Stomach (tissue), 9 donors: Measurements from ENCODE around the gene KRTAP26-1. TPM values are rescaled to one million over a fixed set of nuclear protein-coding genes. Genes with fewer than 3 reads are reported as not detected.

Source experiments
- DNase-seq, 2 donors: peaks; one replicate each; pipeline versions ENCODE4 v3.0.0 to v3.0.0-alpha.2; 2013 to 2019
- H3K27ac ChIP-seq, 5 donors: fragments of 200-600 bp in 4 of 5; sonication (generic) in 4 of 5; one replicate each; pipeline ENCODE4 v1.5.1; 2013 to 2019; ENCODE audit warnings: mild to moderate bottlenecking in 1 of 5, moderate library complexity in 1 of 5
- H3K27me3 ChIP-seq, 3 donors: fragments of 200-600 bp; sonication (generic); one replicate each; pipeline ENCODE4 v1.5.1; 2017 to 2019; ENCODE audit warnings: mixed run types in 1 of 3
- H3K36me3 ChIP-seq, 4 donors: fragments of 200-600 bp; sonication (generic); 1 replicate in 3 of 4; 2 replicates in 1 of 4; pipeline ENCODE4 v1.5.1; 2016 to 2019
- H3K4me1 ChIP-seq, 4 donors: fragments of 200-600 bp; sonication (generic); one replicate each; pipeline ENCODE4 v1.5.1; 2016 to 2019
- H3K4me3 ChIP-seq, 4 donors: fragments of 200-600 bp; sonication (generic) in 3 of 4; one replicate each; pipeline ENCODE4 v1.5.1; 2016 to 2019; ENCODE audit warnings: mild to moderate bottlenecking in 1 of 4
- H3K9me3 ChIP-seq, 4 donors: fragments of 200-600 bp; sonication (generic); one replicate each; pipeline ENCODE4 v1.5.1; 2016 to 2019
- EP300 ChIP-seq: sonication (generic); formaldehyde crosslinking; IDR thresholded peaks from one replicate; pipeline ENCODE4 v1.6.1; 2017; ENCODE audit warnings: antibody characterized with exemption
- POLR2A ChIP-seq, 4 donors: fragments of 450-650 bp; IDR thresholded peaks; one replicate each; pipeline ENCODE4 v1.6.1; 2016; ENCODE audit warnings: antibody characterized with exemption in 4 of 4, control low read depth in 2 of 4, mild to moderate bottlenecking in 1 of 4, moderate library complexity in 1 of 4
- POLR2AphosphoS5 ChIP-seq, 3 donors: sonication (generic); formaldehyde crosslinking; IDR thresholded peaks; one replicate each; pipeline ENCODE4 v1.6.1; 2016; ENCODE audit warnings: antibody characterized with exemption in 3 of 3
- WGBS, 5 donors: extraction: QIAGEN DNeasy Blood & Tissue Kit in 3 of 5; methylation state at CpG; one replicate each; pipeline versions ENCODE4 v1.1.5 to v1.1.7; 2013 to 2018; 5-methylcytosine and 5-hydroxymethylcytosine counted together
- intact Hi-C: fragments of 100-400 bp; cut with DNase I; formaldehyde crosslinking; loops from one replicate; pipeline ENCODE4 v1.15.1; 2023; ENCODE audit warnings: low total_unique reads
- polyA plus RNA-seq, 3 donors: library from polyadenylated mRNA; stranded (reverse); fragments of 200-250 nt; gene quantifications; one replicate each; pipeline ENCODE4 v1.2.3, GENCODE V29; 2013
- total RNA-seq, 5 donors: library from RNA; depleted of rRNA; stranded (reverse); fragments of >200 nt; gene quantifications; one replicate each; pipeline versions ENCODE4 v1.1.0 to v1.2.3, GENCODE V29; 2014 to 2016
- TF ChIP-seq, protein P1 (sequence below), 7 experiments: fragments of 450-650 bp in 4 of 7; fragments of 200-600 bp in 3 of 7; sonication (generic) in 3 of 7; IDR thresholded peaks; one replicate each; pipeline ENCODE4 v1.5.1; 2016 to 2019; ENCODE audit warnings: antibody characterized with exemption in 7 of 7, control low read depth in 2 of 7, mild to moderate bottlenecking in 1 of 7
- donor health status: healthy with polysubstance abuse.
- donor health status: Bipolar disorder and iron deficiency.
- donor health status: healthy.

The KRTAP26-1 gene
- total and polyA plus RNA-seq, 8 donors = not detected

DNA sequence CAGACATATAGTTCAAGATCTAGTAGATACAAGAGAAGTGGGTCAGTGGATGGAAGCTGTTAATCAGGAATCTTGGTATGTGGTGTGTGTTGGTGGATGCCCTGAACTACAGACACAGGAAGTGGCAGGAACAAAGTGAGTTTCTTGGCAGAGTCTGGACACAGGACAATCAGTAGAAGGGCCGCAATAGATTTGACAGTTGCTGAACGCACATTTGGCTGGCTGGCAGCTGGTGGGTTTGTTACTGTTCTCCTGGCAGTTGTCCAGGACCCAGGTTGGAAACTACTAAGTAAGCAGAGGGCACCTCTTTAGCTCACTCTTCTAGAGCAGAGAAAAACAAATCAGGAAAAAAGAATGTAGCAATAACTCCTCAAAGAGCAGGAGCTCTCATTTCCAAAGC, 13.2 kb downstream of the KRTAP26-1 start:
- no peak for TF ChIP-seq POLR2AphosphoS5 (IDR thresholded peaks at IDR 0.05)
- TF ChIP-seq EP300 = no peak
- TF ChIP-seq, protein P1, sequence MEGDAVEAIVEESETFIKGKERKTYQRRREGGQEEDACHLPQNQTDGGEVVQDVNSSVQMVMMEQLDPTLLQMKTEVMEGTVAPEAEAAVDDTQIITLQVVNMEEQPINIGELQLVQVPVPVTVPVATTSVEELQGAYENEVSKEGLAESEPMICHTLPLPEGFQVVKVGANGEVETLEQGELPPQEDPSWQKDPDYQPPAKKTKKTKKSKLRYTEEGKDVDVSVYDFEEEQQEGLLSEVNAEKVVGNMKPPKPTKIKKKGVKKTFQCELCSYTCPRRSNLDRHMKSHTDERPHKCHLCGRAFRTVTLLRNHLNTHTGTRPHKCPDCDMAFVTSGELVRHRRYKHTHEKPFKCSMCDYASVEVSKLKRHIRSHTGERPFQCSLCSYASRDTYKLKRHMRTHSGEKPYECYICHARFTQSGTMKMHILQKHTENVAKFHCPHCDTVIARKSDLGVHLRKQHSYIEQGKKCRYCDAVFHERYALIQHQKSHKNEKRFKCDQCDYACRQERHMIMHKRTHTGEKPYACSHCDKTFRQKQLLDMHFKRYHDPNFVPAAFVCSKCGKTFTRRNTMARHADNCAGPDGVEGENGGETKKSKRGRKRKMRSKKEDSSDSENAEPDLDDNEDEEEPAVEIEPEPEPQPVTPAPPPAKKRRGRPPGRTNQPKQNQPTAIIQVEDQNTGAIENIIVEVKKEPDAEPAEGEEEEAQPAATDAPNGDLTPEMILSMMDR (IDR thresholded peaks at IDR 0.05) = no peak
- no peak for TF ChIP-seq POLR2A (IDR thresholded peaks at IDR 0.05)
- no peaks in the 10 kb centered on the region for H3K36me3 ChIP-seq
- no peaks in the 10 kb centered on the region for H3K9me3 ChIP-seq
- peak overlapping the region in 1 of 5 donors; percentile 50 for H3K27ac ChIP-seq
- intact Hi-C loops = no loop called here
- H3K4me3 ChIP-seq = no peak overlapping the region
- 26 to 41% (median 36%) methylated on average over 2 of the region's 2 CpGs for WGBS, 5 donors
- H3K4me1 ChIP-seq = no peaks in the 10 kb centered on the region
- DNase-seq = peak; percentile 13 to 35
- no peaks in the 10 kb centered on the region for H3K27me3 ChIP-seq

- H3K9me3 ChIP-seq = no peaks in the 10 kb centered on the region
- H3K4me3 ChIP-seq = no peak overlapping the region
- 8 to 23% (median 16%) methylated on average over 1 of the region's 1 CpG for WGBS, 5 donors
- no peaks in the 10 kb centered on the region for H3K36me3 ChIP-seq
- H3K27me3 ChIP-seq = no peaks in the 10 kb centered on the region
- no peak overlapping the region for H3K27ac ChIP-seq
- H3K4me1 ChIP-seq = no peaks in the 10 kb centered on the region
- intact Hi-C loops = no loop called here
- DNase-seq = no peak
- TF ChIP-seq POLR2A (IDR thresholded peaks at IDR 0.05) = no peak
- TF ChIP-seq POLR2AphosphoS5 (IDR thresholded peaks at IDR 0.05) = no peak
- TF ChIP-seq EP300 = no peak
- TF ChIP-seq, protein P1 (IDR thresholded peaks at IDR 0.05) = no peak
These were observed 15.0 kb downstream of the KRTAP26-1 start for GRCh38 chr21:30305136-30305535.

DNA sequence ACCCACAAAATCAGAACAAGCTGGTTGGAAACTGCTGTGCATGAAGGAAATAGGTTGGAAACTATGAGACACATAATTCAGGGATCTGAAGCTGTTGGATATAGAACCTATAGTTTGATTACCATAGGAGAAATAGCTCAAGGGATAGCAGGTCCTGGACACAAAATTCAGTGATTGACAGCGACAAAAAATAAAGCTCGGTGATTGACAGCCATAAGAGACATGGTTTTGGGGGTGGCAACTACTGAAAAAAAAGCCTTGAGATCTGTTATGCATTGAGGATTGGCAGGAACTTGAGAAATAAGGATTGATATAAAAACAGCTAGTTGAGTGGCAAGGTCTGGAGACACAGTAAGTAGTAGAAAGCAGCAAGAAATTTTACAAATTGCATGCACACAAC, 30.9 kb downstream of the KRTAP26-1 start, which contains the start of gene KRTAP25-1:
KRTAP25-1 (minus strand) TSS at position 300 of the 400 bp plus-strand sequence; CDS start at position 276, 24 bp downstream.
- Histone ChIP-seq H3K9me3 (no peaks in the 10 kb centered on the region), H3K27me3 (no peaks in the 10 kb centered on the region), H3K4me3 (no peak within 1 kb of the TSS), H3K36me3 (no peaks in the 10 kb centered on the region), H3K27ac (no peak within 1 kb of the TSS), H3K4me1 (no peaks in the 10 kb centered on the region)
- no peak for DNase-seq
- TF ChIP-seq POLR2AphosphoS5 (IDR thresholded peaks at IDR 0.05) = no peak
- no peak for TF ChIP-seq EP300
- TF ChIP-seq, protein P1 (IDR thresholded peaks at IDR 0.05) = no peak
- no peak for TF ChIP-seq POLR2A (IDR thresholded peaks at IDR 0.05)
- WGBS, 5 donors = 88 to 93% (median 93%) methylated on average over 2 of the region's 2 CpGs
- intact Hi-C loops = no loop called here

DNA sequence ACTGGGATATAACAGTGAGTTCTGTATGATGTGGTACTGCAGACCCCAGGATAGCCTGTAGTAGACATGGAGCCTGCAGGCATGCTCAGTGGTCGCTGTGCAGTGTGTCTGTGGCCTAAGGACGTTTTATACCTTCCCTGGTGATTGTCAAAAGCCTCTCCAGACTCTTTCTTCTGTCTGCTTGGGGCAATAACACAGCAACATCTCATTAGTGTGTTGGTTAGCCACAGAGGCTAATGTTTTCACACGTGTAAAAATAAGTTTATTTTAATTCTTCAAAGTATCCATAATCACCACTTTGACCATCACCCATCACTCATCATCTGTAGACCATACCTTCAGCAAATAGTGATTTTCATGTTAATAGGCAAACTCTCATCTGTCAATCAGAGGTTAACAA, 37.3 kb downstream of the KRTAP26-1 start, which contains the start of gene KRTAP24-1:
KRTAP24-1 (minus strand) TSS at position 101 of the 400 bp plus-strand sequence; CDS start at position 83, 18 bp downstream.
- Histone ChIP-seq H3K4me3 (no peak within 1 kb of the TSS), H3K27ac (no peak within 1 kb of the TSS), H3K4me1 (no peaks in the 10 kb centered on the region), H3K36me3 (no peaks in the 10 kb centered on the region), H3K27me3 (no peaks in the 10 kb centered on the region), H3K9me3 (no peaks in the 10 kb centered on the region)
- 36 to 63% (median 44%) methylated on average over 3 of the region's 3 CpGs for WGBS, 5 donors
- DNase-seq = no peak
- intact Hi-C loops = no loop called here
- TF ChIP-seq POLR2A (IDR thresholded peaks at IDR 0.05) = no peak
- TF ChIP-seq POLR2AphosphoS5 (IDR thresholded peaks at IDR 0.05) = no peak
- no peak for TF ChIP-seq EP300
- TF ChIP-seq, protein P1 (IDR thresholded peaks at IDR 0.05) = no peak
